Natural killer cell (primary cell): ENCODE results near the gene MYO1F. TPM values are rescaled to one million over a fixed set of nuclear protein-coding genes. Genes with fewer than 3 reads are reported as not detected.
A peak's percentile ranks its signal among the peaks of the same experiment; 100 is the strongest.

Source experiments
- ATAC-seq, 3 donors: fragments of 150-1000 bp in 2 of 3; fragments of 200-7000 bp in 1 of 3; cut with Tn5 transposase; 1 replicate in 1 of 3; 2 replicates in 2 of 3; pipeline ENCODE4 v1.10.0; 2021; ENCODE audit warnings: mild to moderate bottlenecking in 2 of 3, moderate library complexity in 2 of 3
- DNase-seq, 2 donors: peaks; one replicate each; pipeline versions ENCODE4 v3.0.0 to v3.0.0-alpha.2; 2013 to 2021; ENCODE audit warnings: mixed read lengths in 1 of 2
- H3K27ac ChIP-seq: one replicate; pipeline ENCODE4 v1.5.1; 2013; ENCODE audit warnings: mild to moderate bottlenecking, low read length
- H3K27me3 ChIP-seq: one replicate; pipeline ENCODE4 v1.6.1; 2013; ENCODE audit warnings: low read length; ENCODE audit not compliant: control insufficient read depth, insufficient read depth
- H3K36me3 ChIP-seq: one replicate; pipeline ENCODE4 v1.6.1; 2013; ENCODE audit warnings: low read length; ENCODE audit not compliant: control insufficient read depth, insufficient read depth
- H3K4me1 ChIP-seq: one replicate; pipeline ENCODE4 v1.6.1; 2013; ENCODE audit warnings: low read length; ENCODE audit not compliant: control insufficient read depth, insufficient read depth
- H3K4me3 ChIP-seq: one replicate; pipeline ENCODE4 v1.5.1; 2013; ENCODE audit warnings: low read length
- H3K9me3 ChIP-seq: one replicate; pipeline ENCODE4 v1.6.1; 2013; ENCODE audit warnings: low read length; ENCODE audit not compliant: control insufficient read depth, insufficient read depth
- H3K27ac Mint-ChIP-seq, 2 donors: one replicate each; pipeline ENCODE4 v1.8.0; 2022; ENCODE audit warnings: mild to moderate bottlenecking in 2 of 2, mixed read lengths in 2 of 2, moderate library complexity in 1 of 2
- H3K27me3 Mint-ChIP-seq, 2 donors: one replicate each; pipeline ENCODE4 v1.8.0; 2022; ENCODE audit warnings: low read depth in 2 of 2, mixed read lengths in 2 of 2
- H3K36me3 Mint-ChIP-seq: one replicate; pipeline ENCODE4 v1.8.0; 2022; ENCODE audit warnings: mixed read lengths
- H3K4me1 Mint-ChIP-seq, 2 donors: one replicate each; pipeline ENCODE4 v1.8.0; 2022; ENCODE audit warnings: mixed read lengths in 2 of 2
- H3K4me3 Mint-ChIP-seq: one replicate; pipeline ENCODE4 v1.8.0; 2022; ENCODE audit warnings: mild to moderate bottlenecking, moderate library complexity, mixed read lengths
- H3K9me3 Mint-ChIP-seq, 2 donors: one replicate each; pipeline ENCODE4 v1.8.0; 2022; ENCODE audit warnings: mixed read lengths in 2 of 2
- WGBS: methylation state at CpG from one replicate; pipeline ENCODE4 v1.1.7; 2013; ENCODE audit warnings: missing lambda C conversion rate; ENCODE audit not compliant: insufficient coverage; 5-methylcytosine and 5-hydroxymethylcytosine counted together
- intact Hi-C: fragments of 100-400 bp; cut with micrococcal nuclease; formaldehyde crosslinking; loops from one replicate; pipeline ENCODE4 v1.14.2; 2022
- total RNA-seq, 4 donors: library from RNA; stranded (reverse); fragments of 120-200 nt in 1 of 4; gene quantifications; one replicate each; pipeline versions ENCODE4 v1.2.3 to v1.2.4, GENCODE V29; 2013 to 2022
- TF ChIP-seq, protein P1 (sequence below): fragments of 200-600 bp; IDR thresholded peaks from one replicate; pipeline ENCODE4 v1.8.0; 2022; ENCODE audit warnings: antibody characterized with exemption

The MYO1F gene
- total RNA-seq, 3 donors from 2014 or later (not counting 1 experiment from before 2014, with no cell fraction given), result 971 to 1,223 (median 1,014) TPM

DNA sequence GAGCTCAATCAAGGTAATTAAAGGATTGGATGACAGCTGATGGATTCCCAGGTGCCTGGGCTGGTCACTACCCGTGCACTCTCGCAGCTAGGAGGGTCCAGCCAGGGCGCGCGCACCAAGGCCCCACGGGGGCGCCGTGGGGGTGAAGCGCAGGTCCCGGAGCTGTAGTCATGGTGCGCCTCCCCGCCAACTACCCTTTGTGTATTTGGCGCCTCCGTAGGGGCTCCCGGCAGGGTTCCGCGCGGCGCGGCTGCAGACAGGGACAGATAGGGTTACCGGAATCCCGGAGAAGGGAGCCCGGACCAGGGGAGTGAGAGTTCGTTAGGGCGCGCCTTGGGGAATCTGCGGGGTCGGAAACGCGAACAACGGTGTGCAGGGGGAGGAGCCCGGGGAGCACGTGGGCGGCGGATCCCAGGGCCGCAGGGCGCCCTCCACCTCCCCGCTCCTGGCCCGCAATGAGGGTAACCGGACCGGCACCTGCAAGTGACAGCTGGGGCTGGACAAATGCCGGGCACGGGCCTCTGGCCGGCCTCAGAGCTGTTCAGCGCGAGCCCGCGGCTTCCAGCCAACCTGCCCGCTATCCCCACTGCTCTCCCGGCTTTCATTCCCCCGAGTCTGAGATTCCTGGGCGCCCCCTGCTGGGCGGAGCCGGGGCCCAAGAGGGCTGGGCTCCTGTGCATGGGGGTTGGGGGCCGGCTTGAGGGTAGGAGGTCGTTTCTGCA lies 71.4 kb downstream of the MYO1F start:
- intact Hi-C loops, result loop anchor here (10.0 kb wide), 1 partner anchor 61 kb away; the partner anchor contains the start of gene HNRNPM
- Histone ChIP-seq H3K4me1 (peaks cover 60% of the 10 kb centered on the region), H3K36me3 (peaks cover 2% of the 10 kb centered on the region), H3K27ac (no peak overlapping the region), H3K4me3 (peak overlapping the region; percentile 60), H3K27me3 (no peaks in the 10 kb centered on the region), H3K9me3 (no peaks in the 10 kb centered on the region)
- Mint-ChIP-seq H3K27me3 (no peaks in the 10 kb centered on the region), H3K27ac (peak overlapping the region in 1 of 2 donors; percentile 78), H3K4me3 (peak overlapping the region; percentile 93), H3K36me3 (no peaks in the 10 kb centered on the region), H3K9me3 (no peaks in the 10 kb centered on the region), H3K4me1 (peaks cover 10 to 30% of the 10 kb centered on the region in 2 donors)
- TF ChIP-seq, protein P1, sequence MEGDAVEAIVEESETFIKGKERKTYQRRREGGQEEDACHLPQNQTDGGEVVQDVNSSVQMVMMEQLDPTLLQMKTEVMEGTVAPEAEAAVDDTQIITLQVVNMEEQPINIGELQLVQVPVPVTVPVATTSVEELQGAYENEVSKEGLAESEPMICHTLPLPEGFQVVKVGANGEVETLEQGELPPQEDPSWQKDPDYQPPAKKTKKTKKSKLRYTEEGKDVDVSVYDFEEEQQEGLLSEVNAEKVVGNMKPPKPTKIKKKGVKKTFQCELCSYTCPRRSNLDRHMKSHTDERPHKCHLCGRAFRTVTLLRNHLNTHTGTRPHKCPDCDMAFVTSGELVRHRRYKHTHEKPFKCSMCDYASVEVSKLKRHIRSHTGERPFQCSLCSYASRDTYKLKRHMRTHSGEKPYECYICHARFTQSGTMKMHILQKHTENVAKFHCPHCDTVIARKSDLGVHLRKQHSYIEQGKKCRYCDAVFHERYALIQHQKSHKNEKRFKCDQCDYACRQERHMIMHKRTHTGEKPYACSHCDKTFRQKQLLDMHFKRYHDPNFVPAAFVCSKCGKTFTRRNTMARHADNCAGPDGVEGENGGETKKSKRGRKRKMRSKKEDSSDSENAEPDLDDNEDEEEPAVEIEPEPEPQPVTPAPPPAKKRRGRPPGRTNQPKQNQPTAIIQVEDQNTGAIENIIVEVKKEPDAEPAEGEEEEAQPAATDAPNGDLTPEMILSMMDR, result peak; percentile 68
- WGBS, result under 1% methylated on average over 56 of the region's 56 CpGs
- ATAC-seq (peak; percentile 57 to 68 (median 65)), DNase-seq (peak; percentile 63 to 79)

DNA sequence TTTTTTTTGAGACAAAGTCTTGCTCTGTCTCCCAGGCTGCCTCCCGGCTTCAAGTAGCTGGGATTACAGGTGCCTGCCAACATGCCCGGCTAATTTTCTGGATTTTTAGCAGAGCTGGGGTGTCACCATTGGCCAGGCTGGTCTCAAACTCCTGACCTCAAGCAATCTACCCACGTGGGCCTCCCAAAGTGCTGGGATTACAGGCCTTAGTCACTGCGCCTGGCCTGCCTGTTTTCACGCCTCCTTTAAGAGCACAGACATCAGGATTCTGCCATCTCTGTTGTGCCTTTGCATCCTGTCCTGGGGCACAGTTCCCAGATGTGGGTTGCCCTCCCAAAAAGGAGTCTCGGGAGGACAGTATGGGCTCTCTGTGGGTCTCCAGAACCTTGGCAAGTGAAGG lies 72.3 kb downstream of the MYO1F start:
- H3K36me3 Mint-ChIP-seq, result no peaks in the 10 kb centered on the region
- H3K9me3 Mint-ChIP-seq, result no peaks in the 10 kb centered on the region
- intact Hi-C loops, result loop anchor here (10.0 kb wide), 1 partner anchor 60 kb away; the partner anchor contains the start of gene HNRNPM
- DNase-seq (no peak), ATAC-seq (no peak)
- H3K27me3 Mint-ChIP-seq, result no peaks in the 10 kb centered on the region
- no peak overlapping the region for H3K4me3 ChIP-seq
- no peaks in the 10 kb centered on the region for H3K36me3 ChIP-seq
- no peak overlapping the region for H3K27ac Mint-ChIP-seq
- no peak overlapping the region for H3K27ac ChIP-seq
- no peaks in the 10 kb centered on the region for H3K27me3 ChIP-seq
- peaks cover 69% of the 10 kb centered on the region for H3K4me1 ChIP-seq
- H3K9me3 ChIP-seq, result no peaks in the 10 kb centered on the region
- H3K4me3 Mint-ChIP-seq, result peak overlapping the region; percentile 52
- TF ChIP-seq, protein P1, result no peak
- peaks cover 17 to 39% of the 10 kb centered on the region in 2 donors for H3K4me1 Mint-ChIP-seq
- WGBS, result 80% methylated on average over 6 of the region's 6 CpGs

DNA sequence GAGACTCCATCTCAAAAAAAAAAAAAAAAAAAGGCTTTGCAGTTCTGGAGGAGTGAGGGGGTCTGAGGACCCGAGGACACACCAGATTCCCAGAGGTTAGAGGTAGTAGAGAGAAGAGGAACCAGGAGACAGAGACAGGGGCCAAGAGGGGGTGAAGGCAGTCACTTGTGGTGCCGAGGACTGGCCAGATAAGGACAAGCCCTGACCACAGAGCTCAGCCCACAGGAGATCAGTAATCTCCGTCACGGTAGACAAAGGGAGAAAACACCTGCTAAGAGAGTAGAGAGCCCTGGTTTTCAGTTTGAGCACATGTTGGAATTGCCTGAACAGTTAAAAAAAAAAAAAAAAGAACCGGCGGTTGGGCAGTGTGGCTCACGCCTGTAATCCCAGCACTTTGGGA lies 73.1 kb downstream of the MYO1F start:
- Histone ChIP-seq H3K4me1 (peaks cover 75% of the 10 kb centered on the region), H3K27ac (no peak overlapping the region), H3K9me3 (no peaks in the 10 kb centered on the region), H3K27me3 (no peaks in the 10 kb centered on the region), H3K4me3 (no peak overlapping the region), H3K36me3 (no peaks in the 10 kb centered on the region)
- Mint-ChIP-seq H3K4me1 (peaks cover 17 to 42% of the 10 kb centered on the region in 2 donors), H3K27ac (peak overlapping the region in 1 of 2 donors; percentile 44), H3K4me3 (peak overlapping the region; percentile 66), H3K27me3 (no peaks in the 10 kb centered on the region), H3K36me3 (no peaks in the 10 kb centered on the region), H3K9me3 (no peaks in the 10 kb centered on the region)
- TF ChIP-seq, protein P1, result no peak
- intact Hi-C loops, result loop anchor here (10.0 kb wide), 1 partner anchor 59 kb away; the partner anchor contains the start of gene HNRNPM
- ATAC-seq, result peak in 1 of 3 donors; percentile 72
- WGBS, result 42% methylated on average over 7 of the region's 7 CpGs
- no peak for DNase-seq
